Endothelial cell of umbilical vein (primary cell): ENCODE data around the gene SYTL3.

Experiments
- CTCF ChIP-seq, 2 donors: IDR thresholded peaks; 1 replicate in 1 of 2; 2 replicates in 1 of 2; pipeline ENCODE4 v1.5.1; 2011; ENCODE audit warnings: low read length in 2 of 2, mild to moderate bottlenecking in 2 of 2, moderate library complexity in 2 of 2, control low read depth in 1 of 2, inconsistent platforms in 1 of 2, low read depth in 1 of 2; ENCODE audit not compliant: insufficient read depth in 1 of 2; ENCODE audit errors: extremely low read depth in 1 of 2
- EZH2 ChIP-seq: IDR thresholded peaks from 2 replicates; pipeline ENCODE4 v1.6.1; 2012; ENCODE audit warnings: borderline replicate concordance, low read depth, mild to moderate bottlenecking, moderate library complexity, low read length, inconsistent platforms; ENCODE audit not compliant: severe bottlenecking
- FOS ChIP-seq: IDR thresholded peaks from 2 replicates; pipeline ENCODE4 v1.6.1; 2011; ENCODE audit warnings: mild to moderate bottlenecking, low read length, moderate library complexity, borderline replicate concordance; ENCODE audit not compliant: insufficient read depth
- MYC ChIP-seq: IDR thresholded peaks from one replicate; pipeline ENCODE4 v1.6.1; 2011; ENCODE audit warnings: mild to moderate bottlenecking, low read depth, low read length
- POLR2A ChIP-seq: IDR thresholded peaks from 2 replicates; pipeline ENCODE4 v1.6.1; 2012; ENCODE audit warnings: low read depth, mild to moderate bottlenecking, control low read depth, low read length
- POLR2AphosphoS5 ChIP-seq: IDR thresholded peaks from 2 replicates; pipeline ENCODE4 v1.6.1; 2012; ENCODE audit warnings: low read depth, mild to moderate bottlenecking, control low read depth, low read length, moderate library complexity; ENCODE audit not compliant: insufficient read depth

DNA sequence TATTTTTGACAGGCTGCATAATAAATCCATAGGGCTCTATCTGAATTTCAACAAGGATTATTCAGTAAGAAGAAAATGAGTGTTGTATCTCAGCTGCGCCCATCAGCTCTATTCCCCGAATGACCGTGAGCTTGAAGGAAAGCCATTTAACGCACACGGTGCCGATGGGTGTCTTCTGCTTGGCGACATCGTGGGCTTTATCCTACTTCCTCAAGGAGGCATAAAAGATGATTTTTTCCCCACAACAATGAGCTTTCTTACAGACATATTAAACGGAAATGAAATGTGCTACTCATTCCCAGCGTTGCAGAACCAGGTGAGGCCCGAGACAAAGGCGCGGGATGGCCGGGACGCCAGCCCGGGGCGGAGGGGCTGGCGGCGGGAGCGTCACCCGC lies 6.0 kb upstream of the SYTL3 start:
- TF ChIP-seq CTCF (IDR thresholded peaks at IDR 0.05; ENCODE audit: extremely low read depth in 1 of 2, insufficient read depth in 1 of 2, low read depth in 1 of 2, low read length in 2 of 2) (no peak), POLR2AphosphoS5 (no peak), POLR2A (no peak), MYC (no peak), EZH2 (no peak), FOS (no peak)
